Melanocyte of skin (primary cell): ENCODE results near the gene KRTAP9-4. TPM values are rescaled to one million over a fixed set of nuclear protein-coding genes. Genes with fewer than 3 reads are reported as not detected.

ENCODE experiments used
- small RNA-seq, 2 donors: library from RNA; depleted of rRNA; stranded (forward); fragments of <200 nt; gene quantifications; one replicate each; pipeline ENCODE3, GENCODE V24; 2012
- total RNA-seq, 2 donors: library from RNA; depleted of rRNA; stranded (reverse); fragments of >200 nt; gene quantifications; 2 replicates each; pipeline ENCODE4 v1.2.3, GENCODE V29; 2012

KRTAP9-4 gene, protein sequence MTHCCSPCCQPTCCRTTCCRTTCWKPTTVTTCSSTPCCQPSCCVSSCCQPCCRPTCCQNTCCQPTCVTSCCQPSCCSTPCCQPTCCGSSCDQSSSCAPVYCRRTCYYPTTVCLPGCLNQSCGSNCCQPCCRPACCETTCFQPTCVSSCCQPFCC
- total RNA-seq: not detected

DNA sequence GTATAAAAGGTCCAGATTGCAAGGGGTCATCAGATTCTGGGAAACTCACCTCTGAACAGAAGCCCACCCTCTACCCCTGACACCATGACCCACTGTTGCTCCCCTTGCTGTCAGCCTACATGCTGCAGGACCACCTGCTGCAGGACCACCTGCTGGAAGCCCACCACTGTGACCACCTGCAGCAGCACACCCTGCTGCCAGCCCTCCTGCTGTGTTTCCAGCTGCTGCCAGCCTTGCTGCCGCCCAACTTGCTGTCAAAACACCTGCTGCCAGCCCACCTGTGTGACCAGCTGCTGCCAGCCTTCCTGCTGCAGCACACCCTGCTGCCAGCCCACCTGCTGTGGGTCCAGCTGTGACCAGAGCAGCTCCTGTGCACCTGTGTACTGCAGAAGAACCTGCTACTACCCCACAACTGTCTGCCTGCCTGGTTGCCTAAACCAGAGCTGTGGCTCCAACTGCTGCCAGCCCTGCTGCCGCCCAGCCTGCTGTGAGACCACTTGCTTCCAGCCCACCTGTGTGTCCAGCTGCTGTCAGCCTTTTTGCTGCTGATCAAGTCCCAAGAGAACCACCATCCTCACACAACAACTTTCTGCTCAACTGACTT is at the start of gene KRTAP9-4:
Gene KRTAP9-4, plus strand, starts transcription at position 51 of the 604 bp plus-strand sequence. Its CDS starts 34 bp downstream, at position 85.

DNA sequence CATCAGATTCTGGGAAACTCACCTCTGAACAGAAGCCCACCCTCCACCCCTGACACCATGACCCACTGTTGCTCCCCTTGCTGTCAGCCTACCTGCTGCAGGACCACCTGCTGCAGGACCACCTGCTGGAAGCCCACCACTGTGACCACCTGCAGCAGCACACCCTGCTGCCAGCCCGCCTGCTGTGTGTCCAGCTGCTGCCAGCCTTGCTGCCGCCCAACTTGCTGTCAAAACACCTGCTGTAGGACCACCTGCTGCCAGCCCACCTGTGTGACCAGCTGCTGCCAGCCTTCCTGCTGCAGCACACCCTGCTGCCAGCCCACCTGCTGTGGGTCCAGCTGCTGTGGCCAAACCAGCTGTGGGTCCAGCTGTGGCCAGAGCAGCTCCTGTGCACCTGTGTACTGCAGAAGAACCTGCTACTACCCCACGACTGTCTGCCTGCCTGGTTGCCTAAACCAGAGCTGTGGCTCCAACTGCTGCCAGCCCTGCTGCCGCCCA is 22.8 kb upstream of the KRTAP9-4 start, which contains the start of gene KRTAP9-2:
Gene KRTAP9-2, plus strand, starts transcription at position 51 of the 498 bp plus-strand sequence. Its CDS starts 7 bp downstream, at position 58.

DNA sequence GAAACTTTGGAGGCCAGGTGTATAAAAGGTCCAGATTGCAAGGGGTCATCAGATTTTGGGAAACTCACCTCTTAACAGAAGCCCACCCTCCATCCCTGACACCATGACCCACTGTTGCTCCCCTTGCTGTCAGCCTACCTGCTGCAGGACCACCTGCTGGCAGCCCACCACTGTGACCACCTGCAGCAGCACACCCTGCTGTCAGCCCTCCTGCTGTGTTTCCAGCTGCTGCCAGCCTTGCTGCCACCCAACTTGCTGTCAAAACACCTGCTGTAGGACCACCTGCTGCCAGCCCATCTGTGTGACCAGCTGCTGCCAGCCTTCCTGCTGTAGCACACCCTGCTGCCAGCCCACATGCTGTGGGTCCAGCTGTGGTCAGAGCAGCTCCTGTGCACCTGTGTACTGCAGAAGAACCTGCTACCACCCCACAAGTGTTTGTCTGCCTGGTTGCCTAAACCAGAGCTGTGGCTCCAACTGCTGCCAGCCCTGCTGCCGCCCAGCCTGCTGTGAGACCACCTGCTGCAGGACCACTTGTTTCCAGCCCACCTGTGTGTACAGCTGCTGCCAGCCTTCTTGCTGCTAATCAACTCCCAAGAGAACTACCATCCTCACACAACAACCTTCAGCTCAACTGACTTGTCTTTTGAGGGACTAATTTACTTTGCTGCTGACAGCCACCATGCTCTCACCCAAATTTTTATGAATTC is 16.9 kb upstream of the KRTAP9-4 start, which contains the start of gene KRTAP9-3:
Gene KRTAP9-3, plus strand, starts transcription at position 51 of the 707 bp plus-strand sequence. Its CDS starts 53 bp downstream, at position 104.

DNA sequence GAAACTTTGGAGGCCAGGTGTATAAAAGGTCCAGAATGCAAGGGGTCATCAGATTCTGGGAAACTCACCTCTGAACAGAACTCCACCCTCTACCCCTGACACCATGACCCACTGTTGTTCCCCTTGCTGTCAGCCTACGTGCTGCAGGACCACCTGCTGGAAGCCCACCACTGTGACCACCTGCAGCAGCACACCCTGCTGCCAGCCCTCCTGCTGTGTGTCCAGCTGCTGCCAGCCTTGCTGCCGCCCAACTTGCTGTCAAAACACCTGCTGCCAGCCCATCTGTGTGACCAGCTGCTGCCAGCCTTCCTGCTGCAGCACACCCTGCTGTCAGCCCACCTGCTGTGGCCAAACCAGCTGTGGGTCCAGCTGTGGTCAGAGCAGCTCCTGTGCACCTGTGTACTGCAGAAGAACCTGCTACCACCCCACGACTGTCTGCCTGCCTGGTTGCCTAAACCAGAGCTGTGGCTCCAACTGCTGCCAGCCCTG is 11.5 kb upstream of the KRTAP9-4 start, which contains the start of gene KRTAP9-8:
Gene KRTAP9-8, plus strand, starts transcription at position 51 of the 489 bp plus-strand sequence. Its CDS starts 53 bp downstream, at position 104.

DNA sequence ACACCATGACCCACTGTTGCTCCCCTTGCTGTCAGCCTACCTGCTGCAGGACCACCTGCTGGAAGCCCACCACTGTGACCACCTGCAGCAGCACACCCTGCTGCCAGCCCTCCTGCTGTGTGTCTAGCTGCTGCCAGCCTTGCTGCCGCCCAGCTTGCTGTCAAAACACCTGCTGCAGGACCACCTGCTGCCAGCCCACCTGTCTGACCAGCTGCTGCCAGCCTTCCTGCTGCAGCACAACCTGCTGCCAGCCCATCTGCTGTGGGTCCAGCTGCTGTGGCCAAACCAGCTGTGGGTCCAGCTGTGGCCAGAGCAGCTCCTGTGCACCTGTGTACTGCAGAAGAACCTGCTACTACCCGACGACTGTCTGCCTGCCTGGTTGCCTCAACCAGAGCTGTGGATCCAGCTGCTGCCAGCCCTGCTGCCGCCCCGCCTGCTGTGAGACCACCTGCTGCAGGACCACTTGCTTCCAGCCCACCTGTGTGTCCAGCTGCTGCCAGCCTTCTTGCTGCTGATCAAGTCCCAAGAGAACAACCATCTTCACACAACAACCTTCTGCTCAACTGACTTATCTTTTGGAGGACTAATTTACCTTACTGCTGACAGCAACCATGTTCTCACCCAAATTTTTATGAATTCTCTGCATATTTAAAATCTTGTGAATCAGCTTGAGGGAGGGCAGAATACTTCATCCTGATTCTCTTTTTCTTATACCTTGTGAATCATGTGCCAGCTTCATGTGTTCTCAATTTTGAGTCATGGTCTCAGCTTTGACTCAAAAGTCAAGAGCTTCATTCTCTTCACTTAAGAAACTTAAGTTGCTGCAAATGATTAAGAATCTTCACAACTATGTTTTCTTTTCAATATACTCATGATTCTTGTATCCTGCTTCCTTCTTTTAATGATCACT is 6.1 kb downstream of the KRTAP9-4 start, which contains the start of gene KRTAP9-9:
Gene KRTAP9-9, plus strand, starts transcription at position 4 of the 910 bp plus-strand sequence.

DNA sequence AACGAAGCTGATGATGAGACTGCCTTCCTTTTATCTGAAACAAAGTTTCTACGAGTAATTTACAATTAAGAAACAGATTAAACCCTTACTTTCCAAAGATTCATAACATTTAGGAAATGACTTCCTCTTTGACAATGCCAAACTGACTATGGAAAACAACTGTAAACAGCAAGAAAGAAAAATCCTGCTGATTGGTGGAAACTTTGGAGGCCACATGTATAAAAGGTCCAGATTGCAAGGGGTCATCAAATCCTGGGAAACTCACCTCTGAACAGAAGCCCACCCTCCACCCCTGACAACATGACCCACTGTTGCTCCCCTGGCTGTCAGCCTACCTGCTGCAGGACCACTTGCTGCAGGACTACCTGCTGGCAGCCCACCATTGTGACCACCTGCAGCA is 15.6 kb downstream of the KRTAP9-4 start, which contains the start of gene KRTAP9-6:
Gene KRTAP9-6, plus strand, starts transcription at position 301 of the 400 bp plus-strand sequence. Its CDS starts 0 bp downstream, at position 301.

DNA sequence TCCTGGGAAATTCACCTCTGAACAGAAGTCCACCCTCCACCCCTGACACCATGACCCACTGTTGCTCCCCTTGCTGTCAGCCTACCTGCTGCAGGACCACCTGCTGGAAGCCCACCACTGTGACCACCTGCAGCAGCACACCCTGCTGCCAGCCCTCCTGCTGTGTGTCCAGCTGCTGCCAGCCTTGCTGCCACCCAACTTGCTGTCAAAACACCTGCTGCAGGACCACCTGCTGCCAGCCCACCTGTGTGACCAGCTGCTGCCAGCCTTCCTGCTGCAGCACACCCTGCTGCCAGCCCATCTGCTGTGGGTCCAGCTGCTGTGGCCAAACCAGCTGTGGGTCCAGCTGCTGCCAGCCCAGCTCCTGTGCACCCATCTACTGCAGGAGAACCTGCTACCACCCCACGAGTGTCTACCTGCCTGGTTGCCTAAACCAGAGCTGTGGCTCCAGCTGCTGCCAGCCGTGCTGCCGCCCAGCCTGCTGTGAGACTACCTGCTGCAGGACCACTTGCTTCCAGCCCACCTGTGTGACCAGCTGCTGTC is 26.2 kb downstream of the KRTAP9-4 start, which contains the start of gene KRTAP9-7:
Gene KRTAP9-7, plus strand, starts transcription at position 51 of the 543 bp plus-strand sequence. Its CDS starts 0 bp downstream, at position 51.

Small RNAs within 50 kb of the gene (small RNA-seq; reads per million reads assigned to genes)
- 0 reads per million in 2 donors for gene KRTAP9-10P

Other genes starting within 250 kb of the KRTAP9-4 start
- gene KRTAP3-2, start 249.8 kb upstream of the KRTAP9-4 start, total RNA-seq: not detected
- not detected for gene KRTAP3-1, start 240.6 kb upstream of the KRTAP9-4 start, total RNA-seq
- gene KRTAP1-5, start 222.5 kb upstream of the KRTAP9-4 start, total RNA-seq: not detected
- gene KRTAP1-4, start 219.5 kb upstream of the KRTAP9-4 start, total RNA-seq: not detected
- not detected for gene KRTAP1-3, start 214.8 kb upstream of the KRTAP9-4 start, total RNA-seq
- not detected for gene KRTAP1-1, start 208.2 kb upstream of the KRTAP9-4 start, total RNA-seq
- gene KRTAP2-1, start 202.4 kb upstream of the KRTAP9-4 start, total RNA-seq: not detected
- not detected for gene KRTAP2-2, start 194.5 kb upstream of the KRTAP9-4 start, total RNA-seq
- not detected for gene KRTAP2-3, start 189.6 kb upstream of the KRTAP9-4 start, total RNA-seq
- not detected for gene KRTAP2-4, start 183.8 kb upstream of the KRTAP9-4 start, total RNA-seq
- gene KRTAP4-7, start 165.5 kb upstream of the KRTAP9-4 start, total RNA-seq: not detected
- not detected for gene KRTAP4-8, start 151.5 kb upstream of the KRTAP9-4 start, total RNA-seq
- not detected for gene KRTAP4-16, start 147.5 kb upstream of the KRTAP9-4 start, total RNA-seq
- gene KRTAP4-9, start 144.3 kb upstream of the KRTAP9-4 start, total RNA-seq: not detected
- gene KRTAP4-11, start 131.3 kb upstream of the KRTAP9-4 start, total RNA-seq: not detected
- not detected for gene KRTAP4-12, start 125.5 kb upstream of the KRTAP9-4 start, total RNA-seq
- not detected for gene KRTAP4-6, start 109.1 kb upstream of the KRTAP9-4 start, total RNA-seq
- gene KRTAP4-5, start 99.9 kb upstream of the KRTAP9-4 start, total RNA-seq: not detected
- gene KRTAP4-4, start 88.9 kb upstream of the KRTAP9-4 start, total RNA-seq: not detected
- not detected for gene KRTAP4-3, start 81.5 kb upstream of the KRTAP9-4 start, total RNA-seq
- gene KRTAP4-2, start 71.5 kb upstream of the KRTAP9-4 start, total RNA-seq: not detected
- gene KRTAP4-1, start 64.8 kb upstream of the KRTAP9-4 start, total RNA-seq: not detected
- gene KRTAP9-1, start 59.8 kb upstream of the KRTAP9-4 start, total RNA-seq: not detected
- gene KRTAP9-2, start 23.0 kb upstream of the KRTAP9-4 start, total RNA-seq: not detected
- gene KRTAP9-3, start 17.2 kb upstream of the KRTAP9-4 start, total RNA-seq: not detected
- gene KRTAP9-8, start 11.7 kb upstream of the KRTAP9-4 start, total RNA-seq: not detected
- gene KRTAP9-9, start 5.7 kb downstream of the KRTAP9-4 start, total RNA-seq: not detected
- gene KRTAP9-6, start 15.7 kb downstream of the KRTAP9-4 start, total RNA-seq: not detected
- gene KRTAP9-7, start 26.0 kb downstream of the KRTAP9-4 start, total RNA-seq: not detected
- gene KRTAP29-1, start 53.2 kb downstream of the KRTAP9-4 start, total RNA-seq: not detected
- gene KRTAP16-1, start 59.6 kb downstream of the KRTAP9-4 start, total RNA-seq: not detected
- gene KRTAP17-1, start 66.0 kb downstream of the KRTAP9-4 start, total RNA-seq: not detected
- gene KRT33A, start 101.1 kb downstream of the KRTAP9-4 start, total RNA-seq: not detected
- gene KRT33B, start 120.1 kb downstream of the KRTAP9-4 start, total RNA-seq: not detected
- not detected for gene KRT34, start 132.6 kb downstream of the KRTAP9-4 start, total RNA-seq
- not detected for gene KRT31, start 147.9 kb downstream of the KRTAP9-4 start, total RNA-seq
- not detected for gene KRT37, start 174.9 kb downstream of the KRTAP9-4 start, total RNA-seq
- gene KRT38, start 191.3 kb downstream of the KRTAP9-4 start, total RNA-seq: not detected
- not detected for gene KRT32, start 217.7 kb downstream of the KRTAP9-4 start, total RNA-seq
- not detected for gene KRT35, start 231.5 kb downstream of the KRTAP9-4 start, total RNA-seq
- not detected for gene KRT36, start 240.2 kb downstream of the KRTAP9-4 start, total RNA-seq